Measurements from ENCODE around the gene SCFD2.

SCFD2 gene

DNA sequence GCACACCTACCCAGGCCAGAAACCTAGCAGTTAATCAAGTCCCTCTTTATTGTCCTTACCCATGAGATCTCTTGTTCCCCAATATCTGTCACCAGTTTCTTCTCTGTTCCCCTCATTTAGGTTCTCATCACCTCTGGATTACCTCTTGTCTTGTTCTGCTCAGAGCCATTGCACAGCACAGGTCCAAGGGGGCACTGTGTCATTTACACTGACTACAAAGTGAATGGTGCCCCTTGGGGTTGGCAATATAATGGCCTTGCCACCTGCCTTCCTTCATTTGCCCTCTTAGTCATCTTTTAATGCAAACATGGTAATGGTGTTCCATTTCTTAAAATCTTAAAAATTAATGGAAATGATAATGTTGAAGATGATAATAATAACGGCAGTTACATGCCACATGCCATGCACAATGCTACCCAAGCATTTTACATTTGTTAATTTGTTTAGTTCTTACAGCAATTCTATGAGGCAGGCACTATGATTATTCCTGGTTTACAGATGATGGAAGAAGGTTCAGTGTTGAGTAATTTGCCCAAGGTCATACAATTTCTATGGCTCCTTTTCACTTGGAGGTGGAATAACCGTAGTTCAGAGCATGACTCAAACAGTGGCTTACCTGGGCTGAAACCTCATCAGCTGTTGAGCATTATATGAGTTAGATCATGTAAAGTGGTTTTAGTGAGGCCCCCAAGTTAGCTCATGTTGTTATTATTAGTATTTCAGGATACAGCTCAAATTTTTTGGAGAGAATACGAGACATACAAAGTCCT is 385.9 kb downstream of the SCFD2 start:
- no peak for DNase-seq

DNA sequence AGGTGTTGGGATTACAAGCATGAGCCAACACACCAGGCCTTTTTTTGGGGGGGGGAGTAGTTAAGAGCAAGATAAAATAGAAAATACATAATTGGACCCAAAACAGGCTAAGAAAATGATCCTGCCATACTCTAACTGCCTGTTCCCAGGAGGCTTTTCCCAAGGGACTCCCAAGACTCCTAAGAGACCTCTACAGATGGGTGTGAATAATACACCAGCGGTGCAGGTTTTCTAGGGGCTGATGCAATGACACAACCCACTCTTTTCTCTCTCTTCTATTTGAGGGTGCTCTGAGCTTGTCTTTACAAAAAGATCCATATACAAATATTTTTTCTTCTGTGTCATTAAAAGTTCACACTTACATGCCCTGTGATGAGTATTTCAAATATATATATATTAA is 386.8 kb downstream of the SCFD2 start:
- DNase-seq, result no peak

DNA sequence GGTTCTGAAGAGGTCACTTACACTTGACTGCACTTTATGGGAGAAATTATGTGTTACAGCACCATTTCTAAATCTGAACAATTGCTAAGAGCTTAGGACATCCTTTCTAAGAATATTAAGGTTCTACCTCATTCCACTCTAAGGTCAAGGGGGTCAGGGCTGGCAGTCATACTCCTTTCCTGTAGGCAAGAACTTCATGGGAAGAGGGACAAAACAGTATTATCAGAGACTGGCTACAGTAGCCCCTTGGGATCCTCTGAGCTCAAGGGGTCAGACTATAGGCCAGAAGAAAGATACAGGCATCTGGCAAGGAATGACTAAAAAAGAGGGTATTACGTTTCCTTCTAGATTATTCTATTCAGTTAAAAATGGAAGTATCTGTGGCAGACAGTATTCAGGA is 388.6 kb downstream of the SCFD2 start:
- no peak for DNase-seq

- DNase-seq, result no peak
Measured at GRCh38 chr4:52976523-52977230, 389.2 kb downstream of the SCFD2 start.

GRCh38 chr4:52968691-52969090 is 397.2 kb downstream of the SCFD2 start:
- no peak for DNase-seq

GRCh38 chr4:52968241-52968640 is 397.6 kb downstream of the SCFD2 start:
- DNase-seq, result no peak

GRCh38 chr4:52966781-52967180 is 399.1 kb downstream of the SCFD2 start:
- no peak for DNase-seq

DNA sequence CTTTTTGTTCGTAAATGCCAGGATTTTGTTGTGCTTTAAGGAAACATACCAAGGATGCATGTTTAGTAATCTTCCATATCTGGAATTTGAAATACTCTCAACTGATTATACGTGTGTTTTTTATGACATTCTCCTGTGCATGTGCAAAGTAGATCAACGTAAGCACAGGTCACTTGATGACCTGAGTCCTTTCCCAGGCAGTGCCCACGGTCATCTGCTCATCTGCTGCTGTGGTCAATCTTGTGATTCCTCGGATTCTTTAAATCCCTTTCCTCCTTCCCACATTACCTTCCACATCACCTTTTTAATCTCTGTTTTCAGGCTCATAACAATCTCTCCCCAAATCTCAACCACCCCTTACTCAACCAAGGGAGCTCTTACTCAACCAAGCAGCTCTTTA is 399.7 kb downstream of the SCFD2 start:
- DNase-seq, result no peak

- DNase-seq, result no peak
Measured at GRCh38 chr4:52964561-52965101, 401.2 kb downstream of the SCFD2 start.

DNA sequence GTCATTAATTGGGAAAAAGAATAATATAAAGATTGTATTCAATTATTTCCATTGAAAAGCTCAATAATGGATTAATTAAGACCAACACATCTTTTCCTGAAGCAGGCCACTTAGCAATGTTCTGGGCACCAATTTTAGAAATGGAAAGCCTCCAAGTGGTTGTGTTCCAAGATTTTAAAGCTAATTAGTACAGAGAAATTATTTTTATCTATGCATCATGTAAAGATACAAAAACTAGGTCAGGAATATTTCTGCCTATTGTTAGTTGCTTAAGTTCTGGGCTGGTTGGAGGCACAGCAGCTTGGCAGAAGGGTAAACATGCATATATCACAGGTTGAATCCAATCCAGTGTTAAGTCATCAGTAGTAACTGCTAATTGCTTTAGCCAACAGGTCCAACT is 401.9 kb downstream of the SCFD2 start:
- DNase-seq, result no peak

DNA sequence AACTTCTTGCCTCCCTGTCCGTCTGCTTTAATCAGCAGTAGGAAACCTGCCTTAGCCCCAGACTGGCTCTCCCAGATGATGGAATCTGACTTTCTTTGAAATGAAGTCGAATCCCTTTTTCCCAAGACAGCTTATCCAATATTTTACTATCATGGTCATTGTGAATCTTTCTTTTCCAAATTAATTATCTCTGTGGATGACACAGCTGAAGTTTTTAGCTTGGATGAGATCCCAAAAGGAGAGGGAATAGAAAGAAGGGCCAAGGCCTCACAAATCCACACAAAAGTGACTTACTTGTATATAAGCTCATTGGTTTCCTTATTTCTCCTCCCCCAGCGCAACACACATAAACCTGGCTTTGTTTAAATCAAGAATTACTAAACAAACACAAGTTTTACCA is 403.1 kb downstream of the SCFD2 start:
- DNase-seq, result no peak

DNA sequence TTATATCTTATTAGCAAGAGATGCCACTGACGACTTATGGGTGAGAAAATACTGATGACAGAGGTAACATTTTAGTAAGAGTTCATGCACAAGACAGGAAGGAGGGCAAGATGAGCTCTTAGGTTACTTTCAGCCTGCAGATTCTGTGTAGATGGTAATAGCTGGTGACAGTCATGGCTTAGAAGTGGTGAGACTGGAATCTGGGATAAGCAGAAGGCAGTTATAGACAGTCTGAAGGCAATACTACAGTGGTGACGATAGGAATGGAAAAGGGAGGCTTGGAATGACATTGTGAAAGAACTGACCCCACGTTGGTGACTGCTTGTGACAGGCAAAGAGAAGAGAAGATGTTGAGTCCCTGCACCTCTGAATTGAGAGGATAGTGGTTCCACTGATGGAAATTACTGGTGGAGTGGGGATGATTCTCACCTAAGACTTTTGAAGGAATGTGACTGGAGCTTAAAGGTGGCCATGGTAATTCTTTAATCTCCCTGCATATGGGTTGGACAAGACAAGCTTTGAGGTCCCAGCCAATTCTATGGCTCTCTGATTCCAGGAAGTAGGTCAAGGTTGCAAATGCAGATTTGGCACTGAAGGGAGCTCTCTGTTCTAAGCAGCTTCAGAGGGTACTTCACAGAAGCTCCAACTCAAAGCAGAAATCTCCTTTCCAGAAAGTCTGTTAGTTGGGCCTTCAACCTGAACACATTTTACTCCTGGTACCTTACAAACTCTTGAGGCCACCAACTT is 404.0 kb downstream of the SCFD2 start:
- DNase-seq, result no peak

GRCh38 chr4:52959541-52959940 is 406.3 kb downstream of the SCFD2 start:
- peak; percentile 95 for DNase-seq

- peak; percentile 27 for DNase-seq
Measured at GRCh38 chr4:52957835-52958631, 407.8 kb downstream of the SCFD2 start.

DNA sequence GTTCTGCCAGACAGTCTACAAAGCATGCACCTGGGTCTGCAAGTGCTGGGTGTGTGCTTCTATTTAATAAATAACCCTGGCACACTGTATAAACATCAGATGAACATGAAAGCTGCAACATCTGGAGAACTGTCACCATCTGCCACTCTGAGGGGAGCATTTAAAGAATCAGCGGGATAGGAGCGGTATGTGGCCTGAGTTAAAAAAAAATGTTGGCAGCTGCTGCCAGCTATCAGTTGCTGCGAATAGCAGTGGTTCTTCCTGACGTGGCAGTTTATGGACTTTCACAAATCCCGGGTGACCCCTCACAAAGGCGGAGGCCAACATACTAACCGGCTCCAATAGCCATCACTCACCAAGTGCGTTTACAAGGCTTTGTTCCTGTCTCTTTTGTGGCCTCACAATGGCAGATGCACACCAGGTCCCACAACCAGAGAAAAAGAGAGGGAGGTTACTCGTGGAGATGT is 408.6 kb downstream of the SCFD2 start:
- DNase-seq, result peak; percentile 36

DNA sequence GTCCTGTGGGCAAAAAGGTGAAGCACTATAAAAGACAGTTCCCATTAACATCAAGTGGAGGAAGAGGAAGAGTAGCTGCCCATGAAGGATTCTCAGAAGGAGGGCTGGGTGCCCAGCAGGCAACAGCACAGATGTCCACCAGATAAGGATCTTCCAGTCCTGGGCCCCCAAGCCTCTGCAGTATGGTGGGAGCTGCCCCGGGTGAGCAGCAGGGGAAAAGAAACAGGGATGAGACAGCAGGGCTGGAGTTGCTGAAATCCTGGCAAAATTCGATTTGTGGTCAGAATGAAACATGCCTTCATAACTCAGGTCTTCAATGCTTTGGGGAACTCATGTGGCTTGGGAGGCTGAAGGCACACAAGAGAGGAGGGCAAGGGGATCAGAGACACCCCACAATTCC is 409.2 kb downstream of the SCFD2 start:
- peak; percentile 26 for DNase-seq

GRCh38 chr4:52954560-52955170 is 411.2 kb downstream of the SCFD2 start:
- no peak for DNase-seq

DNA sequence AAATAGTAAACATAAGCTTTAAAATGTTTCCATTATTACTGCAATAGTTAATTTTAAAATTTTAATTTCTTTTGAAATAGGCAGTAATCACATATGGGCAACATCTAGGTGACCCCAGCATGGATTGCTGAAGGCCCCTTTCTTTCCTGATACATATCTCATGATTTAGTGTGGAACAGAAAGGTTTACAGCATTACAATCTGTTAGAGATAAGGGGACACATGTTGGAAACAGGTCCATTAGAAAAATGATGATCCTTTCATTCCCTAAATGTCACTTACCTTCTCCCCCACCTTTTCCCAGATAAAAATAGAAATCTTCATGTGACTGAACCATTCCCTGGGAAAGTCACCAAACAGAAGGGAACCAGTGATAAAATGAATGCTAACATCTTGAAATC is 413.3 kb downstream of the SCFD2 start:
- no peak for DNase-seq

- DNase-seq, result no peak
Measured at GRCh38 chr4:52951016-52951415, 414.8 kb downstream of the SCFD2 start.

- DNase-seq, result no peak
Measured at GRCh38 chr4:52950226-52950625, 415.6 kb downstream of the SCFD2 start.

DNA sequence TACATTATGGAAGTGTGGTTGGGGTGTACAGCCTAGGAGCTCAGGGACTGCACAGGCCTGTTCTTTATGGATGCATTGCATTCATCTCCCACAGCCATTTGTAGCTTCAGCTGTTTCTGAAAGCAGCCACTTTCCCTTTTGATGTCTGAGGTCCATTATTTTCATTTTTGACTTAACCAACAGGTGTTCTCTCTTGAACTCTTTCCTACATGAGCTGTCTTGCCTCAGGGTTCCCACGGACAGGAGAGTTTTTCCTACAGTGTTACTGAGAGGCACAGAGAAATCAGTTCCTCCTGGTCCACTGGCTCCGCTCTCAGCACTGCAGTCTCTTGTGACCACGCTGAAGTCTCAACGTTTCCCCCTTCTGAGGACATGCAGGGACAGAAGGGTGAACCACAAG is 416.5 kb downstream of the SCFD2 start:
- no peak for DNase-seq

- DNase-seq, result no peak
Measured at GRCh38 chr4:52948057-52948423, 417.8 kb downstream of the SCFD2 start.

All from fibroblast of skin of right quadriceps (primary cell).